ENCODE data around the gene L3MBTL2. TPM values are rescaled to one million over a fixed set of nuclear protein-coding genes. Genes with fewer than 3 reads are reported as not detected.

The L3MBTL2 gene
- total and polyA plus RNA-seq, 2 of the 13 experiments (the other 11 are each of a cell fraction or from before 2014, with no cell fraction given), result 13.8 to 33.7 TPM

- peak; percentile 62; the same call in 1 of the 2 replicates for TF ChIP-seq MLX (CRISPR knock-in tag; IDR thresholded peaks at IDR 0.05)
- no peak for TF ChIP-seq MEF2D (CRISPR knock-in tag; IDR thresholded peaks at IDR 0.05)
- TF ChIP-seq ISL2 (CRISPR knock-in tag; IDR thresholded peaks at IDR 0.05), result peak; percentile 71
- peak; percentile 26; the same call in 1 of the 2 replicates for TF ChIP-seq ZBTB20 (CRISPR knock-in tag; IDR thresholded peaks at IDR 0.05; ENCODE audit: borderline replicate concordance, low read depth)
- no peak for TF ChIP-seq IKZF1 (IDR thresholded peaks at IDR 0.05)
- TF ChIP-seq FOSL2 (CRISPR knock-in tag; IDR thresholded peaks at IDR 0.05), result peak; percentile 71
- 0 out of 2 replicates have a peak, but pooled peaks have one; percentile 37 for TF ChIP-seq ZNF451 (CRISPR knock-in tag; IDR thresholded peaks at IDR 0.05)
- TF ChIP-seq SIN3A (IDR thresholded peaks at IDR 0.05; ENCODE audit: borderline replicate concordance, low read depth, low read length), result no peak
- TF ChIP-seq KAT8 (CRISPR knock-in tag; IDR thresholded peaks at IDR 0.05), result 0 out of 2 replicates have a peak, but pooled peaks have one; percentile 47
- TF ChIP-seq ZNF563 (CRISPR knock-in tag; IDR thresholded peaks at IDR 0.05), result peak; percentile 34; the same call in 1 of the 2 replicates
- peak; percentile 80 for TF ChIP-seq ZBTB7A (CRISPR knock-in tag; IDR thresholded peaks at IDR 0.05)
- 0 out of 2 replicates have a peak, but pooled peaks have one; percentile 44 for TF ChIP-seq ZBTB25 (CRISPR knock-in tag; IDR thresholded peaks at IDR 0.05)
- TF ChIP-seq RARA (CRISPR knock-in tag; IDR thresholded peaks at IDR 0.05), result peak; percentile 83
- peak; percentile 73 for TF ChIP-seq THAP11 (CRISPR knock-in tag; IDR thresholded peaks at IDR 0.05)
- TF ChIP-seq GATAD1 (CRISPR knock-in tag; IDR thresholded peaks at IDR 0.05), result 0 out of 2 replicates have a peak, but pooled peaks have one; percentile 23
- peak; percentile 78 for TF ChIP-seq RXRB (CRISPR knock-in tag; IDR thresholded peaks at IDR 0.05; ENCODE audit: borderline replicate concordance)
- peak; percentile 90 for TF ChIP-seq NR2F6 (IDR thresholded peaks at IDR 0.05)
- TF ChIP-seq NR2F6 (CRISPR knock-in tag; IDR thresholded peaks at IDR 0.05), result peak; percentile 91
- no peak for TF ChIP-seq ZBTB34 (CRISPR knock-in tag; IDR thresholded peaks at IDR 0.05)
- TF ChIP-seq GABPB1 (CRISPR knock-in tag; IDR thresholded peaks at IDR 0.05), result peak; percentile 62
- peak; percentile 88 for TF ChIP-seq HNF4A (CRISPR knock-in tag; IDR thresholded peaks at IDR 0.05)
- peak; percentile 63; the same call in 1 of the 2 replicates for TF ChIP-seq MED13 (CRISPR knock-in tag; IDR thresholded peaks at IDR 0.05)
- no peak; the same call in 1 of the 2 replicates for TF ChIP-seq ELF3 (CRISPR knock-in tag; IDR thresholded peaks at IDR 0.05)
- peak; percentile 34; the same call in 1 of the 2 replicates for TF ChIP-seq ATF3 (CRISPR knock-in tag; IDR thresholded peaks at IDR 0.05)
- 0 out of 2 replicates have a peak, but pooled peaks have one; percentile 29 for TF ChIP-seq TGIF2 (CRISPR knock-in tag; IDR thresholded peaks at IDR 0.05)
- no peak for TF ChIP-seq ZNF841 (CRISPR knock-in tag; IDR thresholded peaks at IDR 0.05; ENCODE audit: borderline replicate concordance)
Observed at GRCh38 chr22:41234815-41235695, 29.9 kb downstream of the L3MBTL2 start (continued).
